Measurements from ENCODE around the gene SELENOO. TPM values are rescaled to one million over a fixed set of nuclear protein-coding genes. Genes with fewer than 3 reads are reported as not detected.
A peak's percentile ranks its signal among the peaks of the same experiment; 100 is the strongest.

Gene SELENOO
- total RNA-seq, 6 experiments from 2014 or later: 51.1 to 67.8 (median 59.2) TPM

GRCh38 chr22:50197000-50197800 lies 3.6 kb upstream of the SELENOO start:
- H3K4me3 ChIP-seq: no peak overlapping the region
- H3K27ac ChIP-seq: no peak overlapping the region
- ATAC-seq: no peak
- WGBS (ENCODE audit: insufficient coverage, low coverage, low lambda C conversion rate, missing lambda C conversion rate): no CpG with 5 or more reads among the region's 23 CpGs
- no peaks in the 10 kb centered on the region for H3K27me3 ChIP-seq
- TF ChIP-seq, protein P1, sequence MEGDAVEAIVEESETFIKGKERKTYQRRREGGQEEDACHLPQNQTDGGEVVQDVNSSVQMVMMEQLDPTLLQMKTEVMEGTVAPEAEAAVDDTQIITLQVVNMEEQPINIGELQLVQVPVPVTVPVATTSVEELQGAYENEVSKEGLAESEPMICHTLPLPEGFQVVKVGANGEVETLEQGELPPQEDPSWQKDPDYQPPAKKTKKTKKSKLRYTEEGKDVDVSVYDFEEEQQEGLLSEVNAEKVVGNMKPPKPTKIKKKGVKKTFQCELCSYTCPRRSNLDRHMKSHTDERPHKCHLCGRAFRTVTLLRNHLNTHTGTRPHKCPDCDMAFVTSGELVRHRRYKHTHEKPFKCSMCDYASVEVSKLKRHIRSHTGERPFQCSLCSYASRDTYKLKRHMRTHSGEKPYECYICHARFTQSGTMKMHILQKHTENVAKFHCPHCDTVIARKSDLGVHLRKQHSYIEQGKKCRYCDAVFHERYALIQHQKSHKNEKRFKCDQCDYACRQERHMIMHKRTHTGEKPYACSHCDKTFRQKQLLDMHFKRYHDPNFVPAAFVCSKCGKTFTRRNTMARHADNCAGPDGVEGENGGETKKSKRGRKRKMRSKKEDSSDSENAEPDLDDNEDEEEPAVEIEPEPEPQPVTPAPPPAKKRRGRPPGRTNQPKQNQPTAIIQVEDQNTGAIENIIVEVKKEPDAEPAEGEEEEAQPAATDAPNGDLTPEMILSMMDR (IDR thresholded peaks at IDR 0.05): no peak
- no peak for TF ChIP-seq POLR2A (IDR thresholded peaks at IDR 0.05)
- no peak for DNase-seq
- H3K4me1 ChIP-seq: peaks cover 0 to 25% (median 10%) of the 10 kb centered on the region in 4 donors
- intact Hi-C loops (cut with DNase I): no loop called here
- no peaks in the 10 kb centered on the region for H3K9me3 ChIP-seq
- H3K36me3 ChIP-seq: peaks cover 0 to 10% (median 2%) of the 10 kb centered on the region in 4 donors

DNA sequence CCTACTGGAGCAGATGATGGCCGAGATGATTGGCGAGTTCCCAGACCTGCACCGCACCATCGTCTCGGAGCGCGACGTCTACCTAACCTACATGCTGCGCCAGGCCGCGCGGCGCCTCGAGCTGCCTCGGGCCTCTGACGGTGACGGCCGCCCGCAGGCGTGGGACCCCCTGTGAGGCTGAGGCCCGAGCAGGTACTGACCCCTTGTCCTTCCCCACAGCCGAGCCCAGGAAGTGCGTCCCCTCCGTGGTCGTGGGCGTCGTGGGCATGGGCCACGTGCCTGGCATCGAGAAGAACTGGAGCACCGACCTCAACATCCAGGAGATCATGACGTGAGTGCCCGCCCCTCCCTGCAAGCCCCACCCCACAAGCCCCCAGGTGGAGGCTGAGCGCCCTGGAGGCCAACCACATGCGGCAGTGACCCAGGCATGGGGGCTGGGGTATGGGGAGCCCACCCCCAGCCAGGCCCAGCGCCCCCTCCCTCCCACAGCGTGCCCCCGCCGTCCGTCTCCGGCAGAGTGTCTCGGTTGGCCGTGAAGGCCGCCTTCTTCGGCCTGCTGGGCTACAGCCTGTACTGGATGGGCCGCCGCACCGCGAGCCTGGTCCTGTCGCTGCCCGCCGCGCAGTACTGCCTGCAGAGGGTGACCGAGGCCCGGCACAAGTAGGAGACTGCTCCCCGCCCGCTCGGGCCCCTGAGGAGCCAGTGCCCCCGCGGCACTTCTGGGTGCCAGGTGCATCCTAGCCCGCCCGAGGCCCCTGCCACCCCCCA lies 2.8 kb upstream of the SELENOO start:
- DNase-seq: no peak
- peaks cover 0 to 10% (median 2%) of the 10 kb centered on the region in 4 donors for H3K36me3 ChIP-seq

GRCh38 chr22:50198624-50199017 lies 2.2 kb upstream of the SELENOO start:
- intact Hi-C loops (cut with DNase I): no loop called here
- H3K9me3 ChIP-seq: no peaks in the 10 kb centered on the region
- TF ChIP-seq, protein P1 (IDR thresholded peaks at IDR 0.05): no peak
- TF ChIP-seq POLR2A (IDR thresholded peaks at IDR 0.05): no peak
- DNase-seq (no peak), ATAC-seq (no peak)
- WGBS (ENCODE audit: insufficient coverage, low coverage, low lambda C conversion rate, missing lambda C conversion rate): 33% methylated on average over 1 of the region's 16 CpGs
- H3K27me3 ChIP-seq: no peaks in the 10 kb centered on the region
- H3K4me3 ChIP-seq: no peak overlapping the region
- no peak overlapping the region for H3K27ac ChIP-seq
- H3K36me3 ChIP-seq: peaks cover 0 to 10% (median 2%) of the 10 kb centered on the region in 4 donors
- H3K4me1 ChIP-seq: peaks cover 0 to 38% (median 16%) of the 10 kb centered on the region in 4 donors

More for the DNA sequence above, 2.8 kb upstream of the SELENOO start:
- 100% methylated on average over 3 of the region's 61 CpGs for WGBS (ENCODE audit: insufficient coverage, low coverage, low lambda C conversion rate, missing lambda C conversion rate)
- no peak overlapping the region for H3K27ac ChIP-seq
- peaks cover 0 to 33% (median 13%) of the 10 kb centered on the region in 4 donors for H3K4me1 ChIP-seq
- ATAC-seq: no peak
- TF ChIP-seq, protein P1 (IDR thresholded peaks at IDR 0.05): no peak
- no peak for TF ChIP-seq POLR2A (IDR thresholded peaks at IDR 0.05)
- intact Hi-C loops (cut with DNase I): no loop called here
- no peak overlapping the region for H3K4me3 ChIP-seq
- no peaks in the 10 kb centered on the region for H3K27me3 ChIP-seq
- no peaks in the 10 kb centered on the region for H3K9me3 ChIP-seq

DNA sequence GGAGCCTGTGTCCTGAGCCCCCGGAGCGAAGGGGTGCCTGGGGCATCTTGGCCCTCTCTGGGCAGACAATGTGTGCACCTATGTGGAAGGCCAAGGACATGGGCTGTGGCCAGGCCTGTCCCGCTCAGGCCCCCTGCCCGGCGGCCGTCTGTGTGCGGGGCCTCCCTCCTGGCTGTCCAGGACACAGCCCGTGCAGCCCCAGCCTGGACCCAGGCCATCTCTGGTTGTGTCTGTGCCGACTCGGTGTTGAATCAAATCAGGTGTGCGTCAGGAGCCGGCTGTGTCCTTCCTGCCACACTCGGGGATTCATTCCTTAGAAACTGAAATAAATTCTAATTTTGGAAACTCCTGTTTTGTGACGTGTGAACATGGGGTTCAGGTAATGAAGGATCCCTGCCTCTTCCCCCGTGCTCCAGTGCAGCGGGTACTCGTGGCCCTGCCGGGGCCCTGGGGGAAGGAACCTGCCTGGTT lies 1.5 kb upstream of the SELENOO start:
- DNase-seq (no peak), ATAC-seq (no peak)
- Histone ChIP-seq H3K27me3 (no peaks in the 10 kb centered on the region), H3K27ac (peak overlapping the region in 1 of 3 donors; percentile 98), H3K4me3 (no peak overlapping the region), H3K36me3 (peaks cover 0 to 10% (median 2%) of the 10 kb centered on the region in 4 donors), H3K9me3 (no peaks in the 10 kb centered on the region), H3K4me1 (peaks cover 0 to 41% (median 16%) of the 10 kb centered on the region in 4 donors)
- 16% methylated on average over 7 of the region's 18 CpGs for WGBS (ENCODE audit: insufficient coverage, low coverage, low lambda C conversion rate, missing lambda C conversion rate)
- intact Hi-C loops (cut with DNase I): no loop called here
- no peak for TF ChIP-seq POLR2A (IDR thresholded peaks at IDR 0.05)
- TF ChIP-seq, protein P1 (IDR thresholded peaks at IDR 0.05): no peak

All from right lobe of liver (tissue), 6 donors.